Measurements from ENCODE around the gene CDH5. TPM values are rescaled to one million over a fixed set of nuclear protein-coding genes. Genes with fewer than 3 reads are reported as not detected.

Gene CDH5
- total RNA-seq = not detected
- polyA plus RNA-seq = not detected

DNA sequence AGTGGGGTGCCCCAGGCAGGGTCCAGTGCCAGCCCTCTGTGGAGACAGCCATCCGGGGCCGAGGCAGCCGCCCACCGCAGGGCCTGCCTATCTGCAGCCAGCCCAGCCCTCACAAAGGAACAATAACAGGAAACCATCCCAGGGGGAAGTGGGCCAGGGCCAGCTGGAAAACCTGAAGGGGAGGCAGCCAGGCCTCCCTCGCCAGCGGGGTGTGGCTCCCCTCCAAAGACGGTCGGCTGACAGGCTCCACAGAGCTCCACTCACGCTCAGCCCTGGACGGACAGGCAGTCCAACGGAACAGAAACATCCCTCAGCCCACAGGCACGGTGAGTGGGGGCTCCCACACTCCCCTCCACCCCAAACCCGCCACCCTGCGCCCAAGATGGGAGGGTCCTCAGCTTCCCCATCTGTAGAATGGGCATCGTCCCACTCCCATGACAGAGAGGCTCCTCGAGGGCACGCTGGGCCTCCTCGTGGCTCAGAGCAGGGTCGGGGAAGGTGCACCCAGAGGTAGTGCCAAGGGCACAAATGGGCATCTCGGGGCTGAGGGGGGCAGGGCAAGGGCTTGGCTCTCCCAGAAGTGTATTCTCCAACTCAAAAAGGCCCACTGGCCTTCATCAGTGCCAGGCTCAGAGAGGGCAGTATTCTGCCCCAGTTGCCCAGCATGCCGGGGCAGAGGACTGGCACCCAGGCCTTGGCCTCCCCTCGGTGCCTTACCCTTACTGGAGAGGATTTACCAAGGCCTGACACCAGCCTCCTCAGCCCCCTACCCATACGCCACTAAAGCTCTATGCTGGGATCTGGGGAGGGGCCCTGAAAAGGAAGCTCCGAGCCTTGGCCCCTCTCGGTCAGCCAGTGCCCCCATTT is at the start of gene CDH5:
Gene CDH5, plus strand, starts transcription at position 259 of the 867 bp plus-strand sequence. CDS start 12,647 bp downstream, outside the sequence.
- H3K27ac ChIP-seq (ENCODE audit: insufficient read depth, low read length, poor library complexity, severe bottlenecking) = no peak within 1 kb of the TSS
- Mint-ChIP-seq H3K4me1 (peaks cover 0 to 7% (median 1%) of the 10 kb centered on the region in 4 donors), H3K36me3 (no peaks in the 10 kb centered on the region), H3K9me3 (peaks cover 0 to 1% (median 0%) of the 10 kb centered on the region in 7 donors), H3K27ac (no peak within 1 kb of the TSS), H3K27me3 (peaks cover 25% of the 10 kb centered on the region), H3K4me3 (no peak within 1 kb of the TSS)
- no peak for DNase-seq
- no peaks in the 10 kb centered on the region for H3K9me3 ChIP-seq (ENCODE audit: control insufficient read depth in 2 of 2, low read length in 2 of 2)
- H3K4me3 ChIP-seq (ENCODE audit: low read depth, low read length) = no peak within 1 kb of the TSS
- peaks cover 8% of the 10 kb centered on the region for H3K27me3 ChIP-seq (ENCODE audit: control insufficient read depth, insufficient read depth, low read length)
- H3K36me3 ChIP-seq (ENCODE audit: control insufficient read depth, insufficient read depth, low read length) = no peaks in the 10 kb centered on the region
- no peaks in the 10 kb centered on the region for H3K4me1 ChIP-seq (ENCODE audit: control insufficient read depth, insufficient read depth, low read length, poor library complexity, severe bottlenecking)
- ATAC-seq (ENCODE audit: low read depth in 2 of 2) = no peak

DNA sequence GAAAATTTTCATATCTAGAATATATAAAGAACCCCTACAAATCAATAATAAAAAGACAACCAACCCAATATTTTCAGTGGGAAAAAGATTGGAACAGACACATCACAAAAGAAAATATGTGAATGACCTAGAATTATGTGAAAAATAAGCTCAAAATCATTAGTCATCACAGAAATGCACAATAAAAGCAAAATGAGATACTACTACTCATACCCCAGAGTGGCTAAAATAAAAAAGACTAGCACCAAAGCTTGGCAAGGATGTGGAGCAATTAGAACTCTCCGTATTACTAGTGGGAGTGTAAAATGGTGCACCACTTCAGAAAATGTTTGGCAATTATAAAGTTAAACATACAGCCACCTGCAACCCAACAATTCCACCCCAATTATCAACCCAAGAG is 48.0 kb upstream of the CDH5 start:
- ATAC-seq (ENCODE audit: low read depth in 2 of 2) = no peak
- H3K27me3 Mint-ChIP-seq = no peaks in the 10 kb centered on the region
- no peaks in the 10 kb centered on the region for H3K9me3 ChIP-seq (ENCODE audit: control insufficient read depth in 2 of 2, low read length in 2 of 2)

DNA sequence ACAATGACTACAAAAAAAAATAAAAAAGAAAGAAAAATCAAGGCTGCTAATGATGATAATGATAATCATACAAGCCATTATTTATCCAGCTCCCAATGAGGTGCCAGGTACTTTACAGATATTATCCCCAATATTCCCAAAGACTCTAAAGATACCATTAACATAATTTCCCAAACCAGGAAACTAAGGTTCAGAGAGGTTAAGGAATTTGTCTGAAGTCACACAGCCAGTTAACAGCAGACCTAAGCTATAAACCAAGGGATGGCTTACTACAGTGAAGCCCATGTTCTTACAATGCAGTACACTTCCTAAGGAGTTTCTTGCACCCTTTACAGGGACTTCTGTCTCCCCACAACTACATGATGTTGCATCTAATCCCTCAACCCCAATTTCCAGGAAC is 45.7 kb upstream of the CDH5 start:
- Histone ChIP-seq H3K4me1 (ENCODE audit: control insufficient read depth, insufficient read depth, low read length, poor library complexity, severe bottlenecking) (no peaks in the 10 kb centered on the region), H3K9me3 (ENCODE audit: control insufficient read depth in 2 of 2, low read length in 2 of 2) (no peaks in the 10 kb centered on the region), H3K27ac (ENCODE audit: insufficient read depth, low read length, poor library complexity, severe bottlenecking) (no peak overlapping the region), H3K27me3 (ENCODE audit: control insufficient read depth, insufficient read depth, low read length) (peaks cover 3% of the 10 kb centered on the region), H3K4me3 (ENCODE audit: low read depth, low read length) (no peak overlapping the region), H3K36me3 (ENCODE audit: control insufficient read depth, insufficient read depth, low read length) (no peaks in the 10 kb centered on the region)
- Mint-ChIP-seq H3K36me3 (no peaks in the 10 kb centered on the region), H3K4me1 (no peaks in the 10 kb centered on the region), H3K27me3 (no peaks in the 10 kb centered on the region), H3K4me3 (no peak overlapping the region), H3K9me3 (no peaks in the 10 kb centered on the region), H3K27ac (no peak overlapping the region)
- ATAC-seq (ENCODE audit: low read depth in 2 of 2) (no peak), DNase-seq (no peak)

More for the DNA sequence above, 48.0 kb upstream of the CDH5 start:
- Mint-ChIP-seq H3K9me3 (no peaks in the 10 kb centered on the region), H3K27ac (no peak overlapping the region), H3K4me1 (peaks cover 0 to 4% (median 2%) of the 10 kb centered on the region in 4 donors), H3K4me3 (no peak overlapping the region), H3K36me3 (no peaks in the 10 kb centered on the region)
- Histone ChIP-seq H3K4me1 (ENCODE audit: control insufficient read depth, insufficient read depth, low read length, poor library complexity, severe bottlenecking) (no peaks in the 10 kb centered on the region), H3K27ac (ENCODE audit: insufficient read depth, low read length, poor library complexity, severe bottlenecking) (no peak overlapping the region), H3K36me3 (ENCODE audit: control insufficient read depth, insufficient read depth, low read length) (no peaks in the 10 kb centered on the region), H3K27me3 (ENCODE audit: control insufficient read depth, insufficient read depth, low read length) (peaks cover 3% of the 10 kb centered on the region), H3K4me3 (ENCODE audit: low read depth, low read length) (no peak overlapping the region)
- no peak for DNase-seq

- no peaks in the 10 kb centered on the region for H3K9me3 ChIP-seq (ENCODE audit: control insufficient read depth in 2 of 2, low read length in 2 of 2)
- no peaks in the 10 kb centered on the region for H3K36me3 ChIP-seq (ENCODE audit: control insufficient read depth, insufficient read depth, low read length)
- H3K27ac ChIP-seq (ENCODE audit: insufficient read depth, low read length, poor library complexity, severe bottlenecking) = no peak overlapping the region
- no peak overlapping the region for H3K4me3 ChIP-seq (ENCODE audit: low read depth, low read length)
- peaks cover 2% of the 10 kb centered on the region for H3K27me3 ChIP-seq (ENCODE audit: control insufficient read depth, insufficient read depth, low read length)
- H3K36me3 Mint-ChIP-seq = no peaks in the 10 kb centered on the region
- no peaks in the 10 kb centered on the region for H3K27me3 Mint-ChIP-seq
- no peaks in the 10 kb centered on the region for H3K4me1 Mint-ChIP-seq
- DNase-seq (no peak), ATAC-seq (ENCODE audit: low read depth in 2 of 2) (no peak)
- H3K27ac Mint-ChIP-seq = no peak overlapping the region
- H3K4me3 Mint-ChIP-seq = no peak overlapping the region
- no peaks in the 10 kb centered on the region for H3K9me3 Mint-ChIP-seq
- no peaks in the 10 kb centered on the region for H3K4me1 ChIP-seq (ENCODE audit: control insufficient read depth, insufficient read depth, low read length, poor library complexity, severe bottlenecking)
These were observed 44.3 kb upstream of the CDH5 start for GRCh38 chr16:66322174-66322573.

DNA sequence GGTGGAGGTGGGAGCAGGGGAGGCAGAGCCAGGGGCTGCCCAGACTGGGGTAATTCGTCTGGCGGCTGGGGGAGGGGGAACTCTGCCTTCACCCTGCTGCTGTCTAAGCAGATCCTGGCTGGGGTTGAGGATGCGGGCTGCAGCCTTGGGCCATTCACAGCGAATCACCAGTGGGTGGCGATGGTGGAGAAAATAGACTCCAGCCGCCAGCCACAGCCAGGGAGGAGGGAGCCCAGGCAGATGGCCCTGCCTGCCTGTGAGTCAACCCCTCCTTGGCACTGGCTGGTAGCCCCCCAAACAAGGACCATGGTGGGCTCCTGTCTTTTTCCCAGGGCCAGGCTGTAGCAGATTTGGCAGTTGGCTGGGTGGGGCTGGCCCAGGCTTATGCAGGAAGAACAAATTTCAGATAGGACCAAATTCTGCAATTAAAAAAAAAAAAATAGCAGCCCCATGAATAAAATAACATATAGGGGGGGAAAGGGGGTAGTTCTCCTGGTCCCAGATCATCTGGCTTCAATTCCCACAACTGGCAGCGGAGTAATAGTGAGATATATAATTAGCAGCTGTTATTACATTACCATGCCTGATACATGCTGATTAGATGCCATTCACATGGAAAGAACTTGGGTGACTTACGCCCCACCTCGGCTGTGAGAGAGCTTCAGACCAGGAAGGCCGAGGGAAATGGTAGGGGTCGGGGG is 41.5 kb upstream of the CDH5 start:
- ATAC-seq (ENCODE audit: low read depth in 2 of 2) (no peak), DNase-seq (no peak)
- Histone ChIP-seq H3K27me3 (ENCODE audit: control insufficient read depth, insufficient read depth, low read length) (no peaks in the 10 kb centered on the region), H3K36me3 (ENCODE audit: control insufficient read depth, insufficient read depth, low read length) (no peaks in the 10 kb centered on the region), H3K4me1 (ENCODE audit: control insufficient read depth, insufficient read depth, low read length, poor library complexity, severe bottlenecking) (no peaks in the 10 kb centered on the region), H3K27ac (ENCODE audit: insufficient read depth, low read length, poor library complexity, severe bottlenecking) (no peak overlapping the region), H3K4me3 (ENCODE audit: low read depth, low read length) (no peak overlapping the region), H3K9me3 (ENCODE audit: control insufficient read depth in 2 of 2, low read length in 2 of 2) (no peaks in the 10 kb centered on the region)
- H3K4me3 Mint-ChIP-seq = no peak overlapping the region
- H3K9me3 Mint-ChIP-seq = peaks cover 0 to 2% (median 0%) of the 10 kb centered on the region in 7 donors
- H3K27me3 Mint-ChIP-seq = no peaks in the 10 kb centered on the region
- no peaks in the 10 kb centered on the region for H3K36me3 Mint-ChIP-seq
- H3K27ac Mint-ChIP-seq = no peak overlapping the region
- H3K4me1 Mint-ChIP-seq = no peaks in the 10 kb centered on the region

GRCh38 chr16:66325717-66326376 is 40.6 kb upstream of the CDH5 start:
- Histone ChIP-seq H3K9me3 (ENCODE audit: control insufficient read depth in 2 of 2, low read length in 2 of 2) (no peaks in the 10 kb centered on the region), H3K4me1 (ENCODE audit: control insufficient read depth, insufficient read depth, low read length, poor library complexity, severe bottlenecking) (no peaks in the 10 kb centered on the region), H3K27ac (ENCODE audit: insufficient read depth, low read length, poor library complexity, severe bottlenecking) (no peak overlapping the region), H3K36me3 (ENCODE audit: control insufficient read depth, insufficient read depth, low read length) (no peaks in the 10 kb centered on the region), H3K27me3 (ENCODE audit: control insufficient read depth, insufficient read depth, low read length) (no peaks in the 10 kb centered on the region), H3K4me3 (ENCODE audit: low read depth, low read length) (no peak overlapping the region)
- ATAC-seq (ENCODE audit: low read depth in 2 of 2) = no peak
- Mint-ChIP-seq H3K27me3 (no peaks in the 10 kb centered on the region), H3K27ac (no peak overlapping the region), H3K4me1 (no peaks in the 10 kb centered on the region), H3K36me3 (no peaks in the 10 kb centered on the region), H3K9me3 (peaks cover 0 to 2% (median 0%) of the 10 kb centered on the region in 7 donors), H3K4me3 (no peak overlapping the region)
- no peak for DNase-seq

DNA sequence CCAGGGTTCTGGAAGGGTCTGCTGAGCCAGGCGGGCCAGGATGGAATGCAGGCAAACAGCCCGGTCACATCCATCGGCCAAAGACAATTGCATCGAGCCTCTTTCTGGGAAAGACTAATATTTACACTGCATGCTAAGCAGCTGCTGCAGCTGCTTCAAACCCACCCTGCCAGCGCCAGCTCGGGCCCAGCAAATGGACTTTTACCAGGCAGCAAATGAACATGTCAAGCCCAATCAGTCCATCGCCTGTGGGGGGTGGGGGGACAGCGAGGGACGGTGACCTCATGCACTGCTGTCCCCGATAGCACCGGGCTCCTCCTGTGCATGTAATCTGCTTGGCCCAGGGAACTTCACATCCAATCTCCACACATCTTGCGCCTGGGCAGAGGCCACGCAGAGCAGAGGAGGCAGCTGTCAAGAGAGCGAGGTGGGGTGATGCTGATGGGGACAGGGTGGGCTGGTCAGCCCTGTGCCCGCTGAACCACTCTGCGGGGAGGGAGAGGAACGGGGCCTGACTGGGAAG is 39.4 kb upstream of the CDH5 start:
- DNase-seq (no peak), ATAC-seq (ENCODE audit: low read depth in 2 of 2) (no peak)
- Mint-ChIP-seq H3K27me3 (peaks cover 9% of the 10 kb centered on the region), H3K9me3 (peaks cover 0 to 3% (median 0%) of the 10 kb centered on the region in 7 donors), H3K4me3 (no peak overlapping the region), H3K4me1 (no peaks in the 10 kb centered on the region), H3K36me3 (no peaks in the 10 kb centered on the region), H3K27ac (no peak overlapping the region)
- H3K9me3 ChIP-seq (ENCODE audit: control insufficient read depth in 2 of 2, low read length in 2 of 2) = no peaks in the 10 kb centered on the region
- no peak overlapping the region for H3K27ac ChIP-seq (ENCODE audit: insufficient read depth, low read length, poor library complexity, severe bottlenecking)
- H3K4me3 ChIP-seq (ENCODE audit: low read depth, low read length) = no peak overlapping the region
- no peaks in the 10 kb centered on the region for H3K36me3 ChIP-seq (ENCODE audit: control insufficient read depth, insufficient read depth, low read length)
- no peaks in the 10 kb centered on the region for H3K4me1 ChIP-seq (ENCODE audit: control insufficient read depth, insufficient read depth, low read length, poor library complexity, severe bottlenecking)
- H3K27me3 ChIP-seq (ENCODE audit: control insufficient read depth, insufficient read depth, low read length) = no peaks in the 10 kb centered on the region
